Esophagus squamous epithelium (tissue), 4 donors: ENCODE measurements around the gene RANBP3.

Experiments
- POLR2A ChIP-seq, 4 donors: fragments of 450-650 bp; IDR thresholded peaks; one replicate each; pipeline ENCODE4 v1.6.1; 2017; ENCODE audit warnings: antibody characterized with exemption in 4 of 4, mild to moderate bottlenecking in 4 of 4, moderate library complexity in 3 of 4
- TF ChIP-seq, protein P1 (sequence below), 6 experiments: fragments of 450-650 bp in 4 of 6; fragments of 200-600 bp in 2 of 6; sonication (generic) in 2 of 6; IDR thresholded peaks; one replicate each; pipeline ENCODE4 v1.5.1; 2016 to 2019; ENCODE audit warnings: antibody characterized with exemption in 6 of 6, mild to moderate bottlenecking in 4 of 6, moderate library complexity in 4 of 6

DNA sequence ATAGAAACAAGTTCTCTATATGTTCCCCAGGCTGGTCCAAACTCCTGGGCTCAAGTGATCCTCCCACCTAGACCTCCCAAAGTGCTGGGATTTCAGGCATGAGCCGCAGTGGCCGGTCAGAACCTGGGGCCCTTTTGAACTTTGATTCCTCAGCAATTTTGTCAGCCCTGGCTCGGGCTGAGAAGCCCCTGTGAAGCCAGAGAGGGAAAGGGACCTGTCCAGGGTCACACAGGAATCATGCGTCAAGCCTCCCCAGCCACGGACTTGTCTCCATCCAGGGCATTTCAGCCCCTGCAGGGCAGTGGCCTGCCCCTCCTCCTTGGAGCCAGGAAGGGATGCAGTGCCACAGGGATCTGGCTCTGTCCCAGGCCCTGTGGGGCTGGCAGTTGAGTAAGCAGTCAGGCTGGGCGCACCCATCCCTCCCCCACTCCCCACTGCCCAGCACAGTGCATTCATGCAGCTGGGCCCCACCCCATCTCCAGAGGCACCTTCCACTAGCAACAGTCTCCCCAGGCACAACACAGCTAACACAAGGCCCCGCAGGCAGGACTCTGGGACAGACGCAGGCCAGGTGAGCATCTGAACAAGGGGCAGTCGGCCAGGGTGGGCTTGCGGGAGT, 64.1 kb downstream of the RANBP3 start, which contains the start of gene CAPS:
- no peak for TF ChIP-seq POLR2A (IDR thresholded peaks at IDR 0.05)
- TF ChIP-seq, protein P1, sequence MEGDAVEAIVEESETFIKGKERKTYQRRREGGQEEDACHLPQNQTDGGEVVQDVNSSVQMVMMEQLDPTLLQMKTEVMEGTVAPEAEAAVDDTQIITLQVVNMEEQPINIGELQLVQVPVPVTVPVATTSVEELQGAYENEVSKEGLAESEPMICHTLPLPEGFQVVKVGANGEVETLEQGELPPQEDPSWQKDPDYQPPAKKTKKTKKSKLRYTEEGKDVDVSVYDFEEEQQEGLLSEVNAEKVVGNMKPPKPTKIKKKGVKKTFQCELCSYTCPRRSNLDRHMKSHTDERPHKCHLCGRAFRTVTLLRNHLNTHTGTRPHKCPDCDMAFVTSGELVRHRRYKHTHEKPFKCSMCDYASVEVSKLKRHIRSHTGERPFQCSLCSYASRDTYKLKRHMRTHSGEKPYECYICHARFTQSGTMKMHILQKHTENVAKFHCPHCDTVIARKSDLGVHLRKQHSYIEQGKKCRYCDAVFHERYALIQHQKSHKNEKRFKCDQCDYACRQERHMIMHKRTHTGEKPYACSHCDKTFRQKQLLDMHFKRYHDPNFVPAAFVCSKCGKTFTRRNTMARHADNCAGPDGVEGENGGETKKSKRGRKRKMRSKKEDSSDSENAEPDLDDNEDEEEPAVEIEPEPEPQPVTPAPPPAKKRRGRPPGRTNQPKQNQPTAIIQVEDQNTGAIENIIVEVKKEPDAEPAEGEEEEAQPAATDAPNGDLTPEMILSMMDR (IDR thresholded peaks at IDR 0.05): no peak
